Tibial nerve (tissue), 4 donors: ENCODE measurements around the gene LACRT.

Experiments used
- CTCF ChIP-seq, 5 experiments: fragments of 200-600 bp in 3 of 5; fragments of 450-650 bp in 2 of 5; sonication (generic) in 3 of 5; IDR thresholded peaks; one replicate each; pipeline ENCODE4 v1.5.1; 2016 to 2019; ENCODE audit warnings: antibody characterized with exemption in 5 of 5, mild to moderate bottlenecking in 3 of 5, moderate library complexity in 2 of 5
- EP300 ChIP-seq, 2 donors: sonication (generic); formaldehyde crosslinking; IDR thresholded peaks; one replicate each; pipeline ENCODE4 v1.6.1; 2017; ENCODE audit warnings: antibody characterized with exemption in 2 of 2, mild to moderate bottlenecking in 1 of 2
- POLR2A ChIP-seq, 2 donors: fragments of 450-650 bp; IDR thresholded peaks; one replicate each; pipeline ENCODE4 v1.6.1; 2017; ENCODE audit warnings: antibody characterized with exemption in 2 of 2, mild to moderate bottlenecking in 2 of 2, moderate library complexity in 2 of 2

GRCh38 chr12:54624315-54625279 lies 10.1 kb downstream of the LACRT start:
- no peak for TF ChIP-seq CTCF (IDR thresholded peaks at IDR 0.05)
- TF ChIP-seq POLR2A (IDR thresholded peaks at IDR 0.05): no peak
- TF ChIP-seq EP300 (IDR thresholded peaks at IDR 0.05): no peak
